ENCODE data around the gene DDAH1. TPM values are rescaled to one million over a fixed set of nuclear protein-coding genes. Genes with fewer than 3 reads are reported as not detected.

The DDAH1 gene
- total and polyA plus RNA-seq, 4 donors, result 13.6 to 57.2 (median 38.7) TPM

DNA sequence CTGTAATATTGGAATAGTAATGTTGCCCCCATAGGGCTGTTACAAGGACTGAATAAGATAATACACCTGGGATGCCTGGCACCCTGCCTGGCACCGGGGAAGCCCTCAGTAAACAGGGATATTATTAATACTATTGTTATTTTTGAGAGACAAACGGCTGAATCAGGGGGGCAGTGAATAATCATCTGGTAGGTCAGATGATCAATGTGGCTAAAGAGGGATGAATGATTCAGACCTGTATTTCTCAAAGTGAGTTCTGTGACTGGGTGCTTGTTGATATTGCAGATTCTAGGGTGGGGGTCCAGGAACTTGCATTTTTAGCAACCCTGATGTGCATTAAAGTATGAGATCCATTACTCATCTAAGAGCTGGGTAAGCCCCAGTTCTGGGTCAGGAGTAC is 142.3 kb downstream of the DDAH1 start:
- H3K27me3 ChIP-seq (ENCODE audit: control insufficient read depth in 3 of 3, insufficient read depth in 3 of 3, low read length in 2 of 3), result no peaks in the 10 kb centered on the region
- WGBS, 2 donors, result 64 to 87% methylated on average over 2 of the region's 2 CpGs
- TF ChIP-seq, protein P1, sequence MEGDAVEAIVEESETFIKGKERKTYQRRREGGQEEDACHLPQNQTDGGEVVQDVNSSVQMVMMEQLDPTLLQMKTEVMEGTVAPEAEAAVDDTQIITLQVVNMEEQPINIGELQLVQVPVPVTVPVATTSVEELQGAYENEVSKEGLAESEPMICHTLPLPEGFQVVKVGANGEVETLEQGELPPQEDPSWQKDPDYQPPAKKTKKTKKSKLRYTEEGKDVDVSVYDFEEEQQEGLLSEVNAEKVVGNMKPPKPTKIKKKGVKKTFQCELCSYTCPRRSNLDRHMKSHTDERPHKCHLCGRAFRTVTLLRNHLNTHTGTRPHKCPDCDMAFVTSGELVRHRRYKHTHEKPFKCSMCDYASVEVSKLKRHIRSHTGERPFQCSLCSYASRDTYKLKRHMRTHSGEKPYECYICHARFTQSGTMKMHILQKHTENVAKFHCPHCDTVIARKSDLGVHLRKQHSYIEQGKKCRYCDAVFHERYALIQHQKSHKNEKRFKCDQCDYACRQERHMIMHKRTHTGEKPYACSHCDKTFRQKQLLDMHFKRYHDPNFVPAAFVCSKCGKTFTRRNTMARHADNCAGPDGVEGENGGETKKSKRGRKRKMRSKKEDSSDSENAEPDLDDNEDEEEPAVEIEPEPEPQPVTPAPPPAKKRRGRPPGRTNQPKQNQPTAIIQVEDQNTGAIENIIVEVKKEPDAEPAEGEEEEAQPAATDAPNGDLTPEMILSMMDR (IDR thresholded peaks at IDR 0.05; ENCODE audit: control extremely low read depth, extremely low read depth), result no peak
- peaks cover 0 to 2% (median 0%) of the 10 kb centered on the region in 4 donors for H3K36me3 ChIP-seq (ENCODE audit: control insufficient read depth in 4 of 4, insufficient read depth in 4 of 4, low read length in 4 of 4)
- H3K9me3 ChIP-seq (ENCODE audit: control insufficient read depth in 4 of 4, insufficient read depth in 3 of 4, low read length in 3 of 4), result no peaks in the 10 kb centered on the region
- H3K4me3 ChIP-seq, result no peak overlapping the region
- DNase-seq (no peak), ATAC-seq (ENCODE audit: insufficient read depth, low FRiP score) (no peak)
- H3K4me1 ChIP-seq (ENCODE audit: control insufficient read depth in 5 of 5, insufficient read depth in 5 of 5, low read length in 5 of 5), result peaks cover 0 to 16% (median 6%) of the 10 kb centered on the region in 5 donors
- H3K9ac ChIP-seq (ENCODE audit: insufficient read depth in 1 of 2, low read length in 2 of 2), result no peak overlapping the region
- H3K27ac ChIP-seq (ENCODE audit: low read depth in 1 of 2, low read length in 1 of 2), result no peak overlapping the region

DNA sequence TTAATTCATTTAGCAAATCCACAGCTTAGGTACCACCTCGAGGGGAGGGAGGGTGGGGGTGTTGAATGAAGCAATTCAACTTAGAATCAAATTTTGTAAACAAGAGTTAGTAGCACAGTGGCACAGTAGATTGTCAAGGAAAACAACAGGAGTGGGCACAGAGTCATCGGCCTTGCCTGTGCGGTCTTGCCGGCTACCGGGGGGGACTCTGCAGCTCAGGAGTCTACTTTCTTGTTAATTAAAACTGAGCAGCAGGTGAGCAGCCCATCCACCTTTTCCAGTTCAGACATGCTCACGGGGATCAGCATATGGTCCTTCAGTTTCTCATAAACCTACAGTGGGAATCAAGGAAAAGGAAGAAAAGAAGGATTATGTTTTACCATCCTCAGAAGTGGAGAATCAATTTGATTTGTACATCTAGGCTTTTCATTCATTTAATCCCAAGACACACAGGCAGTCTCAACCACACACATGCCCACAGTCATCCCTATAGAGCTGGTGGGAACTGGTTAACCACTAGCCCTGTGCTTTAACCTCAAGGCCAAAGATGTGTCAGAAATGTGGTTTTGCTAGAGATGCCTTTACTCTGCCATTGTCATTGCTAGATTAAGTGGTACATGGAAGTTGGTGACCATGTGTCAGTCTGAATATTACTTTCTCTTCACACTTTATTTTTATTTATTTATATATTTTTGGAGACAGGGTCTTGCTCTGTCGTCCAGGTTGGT is 143.6 kb downstream of the DDAH1 start:
- peak overlapping the region in 1 of 2 donors; percentile 16 for H3K27ac ChIP-seq (ENCODE audit: low read depth in 1 of 2, low read length in 1 of 2)
- WGBS, 2 donors, result 77 to 91% methylated on average over 7 of the region's 7 CpGs
- no peaks in the 10 kb centered on the region for H3K9me3 ChIP-seq (ENCODE audit: control insufficient read depth in 4 of 4, insufficient read depth in 3 of 4, low read length in 3 of 4)
- no peak for DNase-seq
- H3K27me3 ChIP-seq (ENCODE audit: control insufficient read depth in 3 of 3, insufficient read depth in 3 of 3, low read length in 2 of 3), result no peaks in the 10 kb centered on the region
- peaks cover 0 to 2% (median 0%) of the 10 kb centered on the region in 4 donors for H3K36me3 ChIP-seq (ENCODE audit: control insufficient read depth in 4 of 4, insufficient read depth in 4 of 4, low read length in 4 of 4)
- TF ChIP-seq, protein P1 (IDR thresholded peaks at IDR 0.05; ENCODE audit: control extremely low read depth, extremely low read depth), result no peak
- no peak for ATAC-seq (ENCODE audit: insufficient read depth, low FRiP score)
- H3K4me1 ChIP-seq (ENCODE audit: control insufficient read depth in 5 of 5, insufficient read depth in 5 of 5, low read length in 5 of 5), result peaks cover 4 to 21% (median 10%) of the 10 kb centered on the region in 5 donors
- H3K9ac ChIP-seq (ENCODE audit: insufficient read depth in 1 of 2, low read length in 2 of 2), result no peak overlapping the region
- no peak overlapping the region for H3K4me3 ChIP-seq

DNA sequence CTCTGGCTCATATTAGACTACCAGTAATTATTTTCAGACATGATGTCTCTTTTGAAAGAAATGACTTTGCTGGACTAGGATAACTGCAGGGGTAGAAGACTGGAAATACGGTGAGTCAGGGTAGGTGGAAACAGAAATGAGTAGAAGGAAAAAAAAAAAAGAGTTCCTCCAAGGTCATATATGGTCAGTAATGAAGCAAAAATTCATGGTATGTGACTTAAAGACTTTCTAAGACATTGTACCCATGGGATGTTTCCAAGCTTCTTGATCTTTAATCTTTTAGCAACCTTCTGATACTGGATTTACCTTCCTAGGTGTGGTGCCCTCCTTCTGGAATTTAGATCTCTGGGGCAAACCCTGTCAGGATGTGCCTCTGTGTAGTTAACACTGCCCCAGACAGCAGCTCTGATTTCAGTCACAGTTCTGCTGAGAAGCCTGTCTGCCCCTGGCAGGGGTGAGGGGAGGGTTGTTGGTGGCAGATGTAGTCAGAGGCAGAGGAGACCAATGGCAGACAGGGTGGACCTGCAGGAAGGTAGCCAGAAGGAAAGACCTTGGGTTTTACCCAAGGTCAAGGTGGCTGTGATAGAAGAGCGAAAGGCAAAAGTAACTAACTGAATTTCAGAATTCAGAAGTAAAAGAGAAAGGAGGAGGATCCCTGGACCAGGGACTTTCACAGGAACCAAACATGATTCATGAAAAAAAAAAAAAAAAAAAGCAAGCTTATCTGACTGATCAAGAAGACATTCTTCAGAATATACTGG is 144.4 kb downstream of the DDAH1 start:
- TF ChIP-seq, protein P1 (IDR thresholded peaks at IDR 0.05; ENCODE audit: control extremely low read depth, extremely low read depth), result no peak
- Histone ChIP-seq H3K4me1 (ENCODE audit: control insufficient read depth in 5 of 5, insufficient read depth in 5 of 5, low read length in 5 of 5) (peaks cover 8 to 30% (median 13%) of the 10 kb centered on the region in 5 donors), H3K9ac (ENCODE audit: insufficient read depth in 1 of 2, low read length in 2 of 2) (no peak overlapping the region), H3K27me3 (ENCODE audit: control insufficient read depth in 3 of 3, insufficient read depth in 3 of 3, low read length in 2 of 3) (no peaks in the 10 kb centered on the region), H3K9me3 (ENCODE audit: control insufficient read depth in 4 of 4, insufficient read depth in 3 of 4, low read length in 3 of 4) (no peaks in the 10 kb centered on the region), H3K27ac (ENCODE audit: low read depth in 1 of 2, low read length in 1 of 2) (peak overlapping the region in 1 of 2 donors; percentile 40), H3K36me3 (ENCODE audit: control insufficient read depth in 4 of 4, insufficient read depth in 4 of 4, low read length in 4 of 4) (peaks cover 0 to 2% (median 0%) of the 10 kb centered on the region in 4 donors), H3K4me3 (no peak overlapping the region)
- DNase-seq (no peak), ATAC-seq (ENCODE audit: insufficient read depth, low FRiP score) (no peak)
- WGBS, 2 donors, result 78 to 94% methylated on average over 2 of the region's 2 CpGs
